Mucosa of stomach (tissue), 1 donor: Measurements from ENCODE around the gene TELO2.

Experiments
- H3K27me3 ChIP-seq: one replicate; pipeline ENCODE4 v1.7.0; 2013; ENCODE audit warnings: mild to moderate bottlenecking, low read length; ENCODE audit not compliant: control insufficient read depth, insufficient read depth
- H3K36me3 ChIP-seq: one replicate; pipeline ENCODE4 v1.7.0; 2013; ENCODE audit warnings: low read length; ENCODE audit not compliant: control insufficient read depth, insufficient read depth
- H3K4me1 ChIP-seq: one replicate; pipeline ENCODE4 v1.7.0; 2013; ENCODE audit warnings: mild to moderate bottlenecking, low read length; ENCODE audit not compliant: control insufficient read depth, insufficient read depth
- H3K4me3 ChIP-seq: one replicate; pipeline ENCODE4 v1.7.0; 2013; ENCODE audit warnings: low read length
- H3K9ac ChIP-seq: one replicate; pipeline ENCODE4 v1.7.0; 2013; ENCODE audit warnings: mild to moderate bottlenecking, low read length, moderate library complexity
- H3K9me3 ChIP-seq: one replicate; pipeline ENCODE4 v1.7.0; 2013; ENCODE audit warnings: mild to moderate bottlenecking, low read length, moderate library complexity; ENCODE audit not compliant: control insufficient read depth
- donor health status: Pancreatic carcinoma.

TELO2 gene

DNA sequence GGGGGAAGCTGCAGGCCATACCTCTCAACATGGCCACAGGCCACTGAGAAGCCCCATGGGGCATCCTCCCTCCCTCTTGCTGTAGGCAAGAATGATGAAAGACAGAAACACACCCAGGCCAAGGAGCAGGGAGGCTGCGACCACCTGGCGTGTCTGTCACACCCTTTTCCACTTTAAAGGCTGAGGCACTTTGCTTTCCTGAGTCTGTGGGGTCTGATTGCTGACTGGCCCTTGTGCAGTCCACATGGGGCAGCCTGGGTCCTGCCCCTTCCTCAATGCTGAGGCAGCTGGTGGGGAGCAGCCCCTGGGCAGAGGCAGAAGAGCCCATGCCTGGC, 49.0 kb downstream of the TELO2 start:
- no peak overlapping the region for H3K4me3 ChIP-seq
- H3K9me3 ChIP-seq = no peaks in the 10 kb centered on the region
- H3K27me3 ChIP-seq = no peaks in the 10 kb centered on the region
- no peaks in the 10 kb centered on the region for H3K36me3 ChIP-seq
- H3K9ac ChIP-seq = no peak overlapping the region
- peaks cover 11% of the 10 kb centered on the region for H3K4me1 ChIP-seq

DNA sequence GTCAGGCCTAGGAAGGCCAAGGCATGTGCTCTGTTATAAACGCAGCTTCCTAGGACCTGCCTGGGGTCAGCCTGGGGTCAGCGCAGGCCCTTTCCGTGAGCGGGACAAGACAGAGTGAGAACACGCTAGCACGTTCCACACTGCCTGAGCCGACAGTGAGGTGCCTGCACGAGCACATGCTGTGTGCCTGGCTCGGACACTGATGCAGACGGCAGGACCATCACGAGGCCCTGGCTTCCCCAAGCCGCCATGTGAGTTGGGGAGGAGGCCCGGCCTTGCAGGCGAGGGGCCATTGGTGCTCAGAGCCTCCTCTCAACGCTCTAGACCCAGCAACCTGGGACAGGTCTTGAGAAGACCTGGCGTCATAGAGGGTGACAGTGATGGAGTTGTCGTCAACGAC, 49.4 kb downstream of the TELO2 start:
- no peaks in the 10 kb centered on the region for H3K9me3 ChIP-seq
- no peak overlapping the region for H3K4me3 ChIP-seq
- H3K9ac ChIP-seq = no peak overlapping the region
- no peaks in the 10 kb centered on the region for H3K27me3 ChIP-seq
- H3K4me1 ChIP-seq = peaks cover 11% of the 10 kb centered on the region
- no peaks in the 10 kb centered on the region for H3K36me3 ChIP-seq

DNA sequence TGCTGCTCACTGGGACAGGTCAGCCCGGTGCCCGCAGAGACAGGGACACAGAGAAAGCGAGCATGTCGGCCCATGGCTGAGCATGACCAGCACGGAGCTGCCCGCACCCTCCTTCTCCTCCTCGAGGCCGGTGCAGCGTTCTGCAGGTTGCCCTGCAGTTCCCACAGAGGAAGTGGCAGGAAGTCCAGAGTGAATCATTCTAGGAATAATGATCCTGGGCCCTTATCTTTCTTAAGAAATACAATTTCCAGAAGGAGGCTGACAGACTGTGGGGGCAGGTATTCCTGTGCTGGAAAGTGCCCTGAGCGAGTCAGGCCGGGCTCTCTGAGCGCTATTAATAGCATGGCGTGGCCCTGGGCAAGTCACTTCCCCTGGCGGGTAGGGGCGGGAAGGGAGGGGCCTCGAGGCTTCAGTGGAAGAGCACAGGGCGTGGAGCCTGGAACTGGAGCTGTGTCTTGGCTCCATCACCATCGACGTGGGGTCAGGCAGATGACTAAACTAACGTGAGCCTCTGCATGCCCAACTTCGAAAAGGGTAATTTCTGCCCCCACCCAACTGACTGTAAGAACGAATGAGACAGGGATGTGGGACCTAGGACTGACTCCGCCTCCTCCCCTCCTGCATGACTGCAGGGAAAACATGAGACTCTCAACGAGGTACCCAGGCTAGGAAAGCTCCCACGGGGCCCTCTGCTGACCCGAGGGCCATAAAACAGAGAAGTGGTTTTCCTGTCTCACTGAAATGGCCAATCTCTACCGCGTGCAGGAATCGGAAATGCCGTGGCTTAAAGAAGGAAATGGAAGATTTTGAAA, 50.1 kb downstream of the TELO2 start:
- Histone ChIP-seq H3K4me3 (no peak overlapping the region), H3K27me3 (no peaks in the 10 kb centered on the region), H3K4me1 (peaks cover 11% of the 10 kb centered on the region), H3K36me3 (no peaks in the 10 kb centered on the region), H3K9ac (no peak overlapping the region), H3K9me3 (no peaks in the 10 kb centered on the region)

DNA sequence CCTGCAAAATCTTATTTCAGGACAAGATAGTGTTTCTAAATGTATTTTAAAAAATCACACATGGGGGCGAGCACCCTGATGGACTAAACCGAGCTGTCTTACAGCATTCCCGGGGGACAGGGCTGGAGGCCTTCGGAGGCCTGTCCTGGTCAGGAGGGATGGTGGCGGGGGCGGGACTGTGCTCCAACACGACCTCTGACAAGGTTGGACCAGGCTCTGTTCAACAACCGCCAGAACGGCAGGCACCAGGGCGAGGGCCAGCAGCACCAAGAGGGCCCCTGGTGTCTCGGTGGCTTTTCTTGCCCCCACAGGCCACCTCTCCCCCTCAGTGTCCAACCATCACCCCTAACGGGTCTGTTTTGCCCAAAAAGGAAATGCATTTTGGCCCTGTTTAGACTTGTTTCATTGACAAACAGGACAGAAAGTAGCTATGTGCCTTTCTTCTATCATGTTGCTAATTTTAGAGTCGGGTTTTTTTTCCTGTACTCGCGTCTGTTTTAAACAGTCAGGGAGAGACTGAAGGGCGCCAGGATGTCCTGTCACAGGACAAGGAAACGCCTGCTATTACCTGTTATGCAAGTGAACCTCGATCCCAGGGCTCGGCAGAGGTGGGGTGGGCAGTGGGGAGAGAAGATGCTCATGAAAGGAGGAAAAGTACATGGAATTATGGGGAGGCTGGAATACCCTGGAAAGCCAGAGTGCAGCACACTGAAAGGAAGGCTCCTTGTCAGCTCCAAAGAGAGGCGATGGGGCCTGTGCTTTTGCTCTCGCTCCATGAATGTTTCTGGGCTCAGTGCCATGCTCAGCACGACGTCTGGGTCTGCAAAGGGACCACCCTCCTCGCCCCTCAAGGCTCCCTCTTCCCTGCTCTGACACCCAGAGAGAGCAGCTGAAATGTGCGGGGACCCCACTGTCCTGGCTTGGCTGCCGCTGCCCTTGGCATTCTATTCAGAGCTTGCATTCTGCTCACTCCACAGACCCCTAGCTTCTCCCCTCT, 52.2 kb downstream of the TELO2 start:
- Histone ChIP-seq H3K4me1 (peaks cover 11% of the 10 kb centered on the region), H3K36me3 (no peaks in the 10 kb centered on the region), H3K9me3 (no peaks in the 10 kb centered on the region), H3K27me3 (no peaks in the 10 kb centered on the region), H3K9ac (no peak overlapping the region), H3K4me3 (no peak overlapping the region)

DNA sequence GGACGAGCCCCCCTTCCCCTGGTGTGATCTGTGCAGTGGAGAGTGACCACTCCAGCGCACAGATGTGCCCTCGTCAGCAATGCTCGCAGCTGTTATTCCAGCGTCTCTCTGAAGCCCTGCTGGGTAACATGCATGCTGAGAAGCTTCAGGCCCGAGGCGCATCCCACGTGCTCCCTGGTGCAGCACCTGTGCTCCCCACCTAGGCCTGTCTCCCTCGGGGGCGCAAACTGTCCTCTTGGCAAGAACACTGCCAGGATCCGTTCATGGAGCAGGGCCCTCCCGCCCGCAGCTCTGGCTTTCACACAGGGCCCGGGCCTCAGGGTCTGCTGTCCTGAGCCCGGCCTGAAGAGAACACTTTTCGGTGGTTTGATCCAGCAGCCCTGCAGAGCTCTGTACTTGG, 53.3 kb downstream of the TELO2 start:
- no peaks in the 10 kb centered on the region for H3K36me3 ChIP-seq
- peaks cover 11% of the 10 kb centered on the region for H3K4me1 ChIP-seq
- no peak overlapping the region for H3K9ac ChIP-seq
- no peaks in the 10 kb centered on the region for H3K27me3 ChIP-seq
- no peak overlapping the region for H3K4me3 ChIP-seq
- H3K9me3 ChIP-seq = no peaks in the 10 kb centered on the region

DNA sequence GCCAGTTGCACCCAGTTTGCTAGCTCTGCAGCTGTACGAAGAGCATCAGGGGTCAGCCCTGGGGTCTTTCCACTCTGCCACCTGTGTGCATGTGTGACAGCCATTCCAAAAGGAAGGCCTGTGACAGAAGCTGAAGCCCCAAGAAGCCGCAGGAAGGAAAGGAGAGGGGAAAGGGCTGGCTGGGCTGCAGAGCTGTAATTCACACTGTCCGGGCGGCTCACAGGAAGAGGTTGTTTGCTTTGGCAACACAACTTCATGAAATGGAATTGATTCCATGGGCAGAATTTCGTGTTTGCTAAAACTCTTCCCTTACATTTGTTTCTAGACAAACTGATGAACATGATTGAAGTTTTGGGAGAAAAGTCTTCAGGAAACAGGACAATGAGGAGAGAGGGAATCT, 55.1 kb downstream of the TELO2 start:
- Histone ChIP-seq H3K4me1 (peaks cover 11% of the 10 kb centered on the region), H3K9ac (no peak overlapping the region), H3K36me3 (no peaks in the 10 kb centered on the region)

DNA sequence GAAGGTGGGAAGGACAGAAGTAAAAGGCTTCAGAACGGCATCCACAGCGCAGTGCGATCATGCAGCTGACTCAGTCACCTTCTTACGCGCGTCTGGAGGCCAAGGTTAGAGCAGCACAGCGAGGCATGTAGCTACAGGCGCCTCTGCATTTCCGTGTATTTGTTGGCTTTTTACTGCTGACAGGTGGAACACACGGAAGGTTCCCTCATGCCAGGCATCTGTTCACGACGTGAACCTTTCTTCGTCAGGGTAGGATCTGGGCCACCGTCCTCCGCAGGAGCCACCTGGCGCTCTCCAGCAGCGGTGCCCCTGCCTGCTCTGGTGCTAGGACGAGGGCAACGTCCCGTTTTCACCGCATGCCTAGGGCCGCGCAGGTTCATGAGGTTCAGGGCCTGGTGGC, 55.6 kb downstream of the TELO2 start:
- H3K4me3 ChIP-seq = no peak overlapping the region
- H3K9me3 ChIP-seq = no peaks in the 10 kb centered on the region
- H3K27me3 ChIP-seq = no peaks in the 10 kb centered on the region
- H3K36me3 ChIP-seq = no peaks in the 10 kb centered on the region
- H3K4me1 ChIP-seq = peaks cover 11% of the 10 kb centered on the region
- no peak overlapping the region for H3K9ac ChIP-seq

More for the DNA sequence above, 55.1 kb downstream of the TELO2 start:
- no peaks in the 10 kb centered on the region for H3K27me3 ChIP-seq
- no peak overlapping the region for H3K4me3 ChIP-seq
- H3K9me3 ChIP-seq = no peaks in the 10 kb centered on the region

DNA sequence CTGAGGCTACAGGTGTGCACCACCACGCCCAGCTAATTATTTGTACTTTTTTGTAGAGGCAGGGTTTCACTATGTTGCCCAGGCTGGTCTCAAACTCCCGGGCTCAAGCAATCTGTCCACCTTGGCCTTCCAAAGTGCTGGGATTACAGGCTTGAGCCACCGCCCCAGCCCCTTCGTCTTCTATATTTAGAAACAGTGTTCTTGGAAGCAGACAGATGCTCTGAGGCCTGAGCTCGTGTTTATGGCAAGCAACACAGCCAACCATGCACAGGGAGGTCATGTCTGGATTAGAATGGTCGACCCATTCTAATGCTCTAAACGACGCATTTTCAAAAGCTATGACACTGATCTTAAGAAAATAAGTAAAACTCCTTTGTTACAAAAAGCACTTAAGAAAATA, 56.9 kb downstream of the TELO2 start:
- Histone ChIP-seq H3K9ac (no peak overlapping the region), H3K36me3 (no peaks in the 10 kb centered on the region), H3K9me3 (no peaks in the 10 kb centered on the region), H3K4me1 (peaks cover 10% of the 10 kb centered on the region), H3K4me3 (no peak overlapping the region), H3K27me3 (no peaks in the 10 kb centered on the region)

DNA sequence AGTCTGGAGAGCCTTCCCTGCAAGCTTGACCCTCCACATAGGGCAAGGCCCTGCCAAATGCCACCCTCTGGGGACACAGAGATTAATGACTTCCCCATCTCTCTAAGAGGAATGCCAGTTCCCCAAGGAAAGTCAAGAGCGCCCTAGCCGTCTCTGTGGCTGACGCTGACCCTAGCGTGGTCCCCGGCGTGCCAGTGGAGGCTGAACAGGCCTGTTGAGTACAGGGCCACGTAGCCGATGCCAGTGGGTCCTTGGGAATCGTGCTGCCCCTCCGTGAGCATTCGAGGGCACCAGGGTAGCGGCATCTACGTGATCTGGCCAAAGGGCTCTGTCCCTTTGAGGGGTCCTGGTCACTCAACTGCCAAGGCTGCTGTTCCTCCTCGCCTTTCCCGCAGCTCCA, 57.5 kb downstream of the TELO2 start:
- no peaks in the 10 kb centered on the region for H3K9me3 ChIP-seq
- no peaks in the 10 kb centered on the region for H3K27me3 ChIP-seq
- no peak overlapping the region for H3K4me3 ChIP-seq
- peaks cover 4% of the 10 kb centered on the region for H3K4me1 ChIP-seq
- H3K9ac ChIP-seq = no peak overlapping the region
- no peaks in the 10 kb centered on the region for H3K36me3 ChIP-seq

DNA sequence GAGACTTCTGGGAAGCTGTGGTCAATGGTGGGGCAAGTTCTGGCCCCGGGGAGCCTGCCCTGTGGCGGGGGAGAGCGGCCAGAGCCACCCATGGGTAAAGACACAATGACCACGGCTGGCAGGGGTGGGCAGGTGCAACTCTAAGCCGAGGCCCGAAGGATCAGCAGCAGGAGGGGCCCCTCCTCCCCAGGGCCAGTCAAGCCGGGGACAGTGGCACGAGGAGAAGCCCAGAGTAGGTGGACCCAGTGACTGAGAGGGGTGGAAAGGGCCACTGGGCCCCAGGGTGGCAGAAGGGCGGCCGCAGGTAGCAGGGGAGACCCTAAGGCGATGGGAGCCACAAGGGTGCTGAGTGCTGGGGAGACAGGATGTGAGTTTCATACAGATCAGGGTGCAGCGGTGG, 58.0 kb downstream of the TELO2 start:
- no peaks in the 10 kb centered on the region for H3K4me1 ChIP-seq
- H3K9me3 ChIP-seq = no peaks in the 10 kb centered on the region
- H3K9ac ChIP-seq = no peak overlapping the region
- no peaks in the 10 kb centered on the region for H3K36me3 ChIP-seq
- no peak overlapping the region for H3K4me3 ChIP-seq
- H3K27me3 ChIP-seq = no peaks in the 10 kb centered on the region

DNA sequence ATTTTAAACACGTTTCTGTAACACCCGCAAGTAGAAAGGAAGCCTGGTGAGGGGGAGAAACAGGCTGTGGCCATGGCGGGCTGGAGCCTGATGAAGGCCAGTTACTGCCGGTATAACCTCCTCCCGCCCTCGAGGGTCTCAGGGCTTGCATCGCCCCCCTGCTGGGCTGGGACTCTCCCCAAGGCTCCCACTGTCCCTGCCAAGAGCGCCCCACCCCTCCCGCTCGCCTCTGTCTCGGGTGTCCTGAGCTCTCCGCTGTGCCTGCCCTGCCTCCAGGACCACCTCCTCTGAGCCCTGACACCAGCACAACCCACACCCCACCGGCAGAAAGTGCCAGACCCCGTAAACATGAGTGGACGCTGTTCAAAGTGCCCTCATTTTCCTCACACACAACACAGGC, 59.0 kb downstream of the TELO2 start:
- no peaks in the 10 kb centered on the region for H3K9me3 ChIP-seq
- H3K4me1 ChIP-seq = no peaks in the 10 kb centered on the region
- no peak overlapping the region for H3K4me3 ChIP-seq
- no peaks in the 10 kb centered on the region for H3K27me3 ChIP-seq
- H3K9ac ChIP-seq = no peak overlapping the region
- no peaks in the 10 kb centered on the region for H3K36me3 ChIP-seq
